GM23248 (cell line): ENCODE data around the gene DECR2. TPM values are rescaled to one million over a fixed set of nuclear protein-coding genes. Genes with fewer than 3 reads are reported as not detected.

ENCODE experiments used
- DNase-seq: peaks from one replicate; pipeline ENCODE4 v3.0.0-alpha.2; 2015
- H2AFZ ChIP-seq: fragments of 200-600 bp; sonication (generic); 2 replicates; pipeline ENCODE4 v1.6.1; 2016; ENCODE audit warnings: antibody characterized with exemption
- H3F3A ChIP-seq: fragments of 200-600 bp; sonication (generic); 2 replicates; pipeline ENCODE4 v1.6.1; 2016; ENCODE audit warnings: mild to moderate bottlenecking, antibody characterized with exemption, mixed run types; ENCODE audit not compliant: insufficient read depth
- H3K27ac ChIP-seq: fragments of 200-600 bp; sonication (generic); 2 replicates; pipeline ENCODE4 v1.5.1; 2016; ENCODE audit warnings: mild to moderate bottlenecking
- H3K27me3 ChIP-seq: fragments of 200-600 bp; sonication (generic); replicated peaks from 2 replicates; pipeline ENCODE4 v1.6.1; 2016; ENCODE audit warnings: mild to moderate bottlenecking; ENCODE audit not compliant: insufficient read depth
- H3K36me3 ChIP-seq: fragments of 200-600 bp; sonication (generic); 2 replicates; pipeline ENCODE4 v1.6.1; 2016; ENCODE audit warnings: low read depth, mild to moderate bottlenecking
- H3K4me1 ChIP-seq: fragments of 200-600 bp; sonication (generic); 2 replicates; pipeline ENCODE4 v1.6.1; 2016; ENCODE audit warnings: mild to moderate bottlenecking; ENCODE audit not compliant: insufficient read depth
- H3K4me2 ChIP-seq: fragments of 200-600 bp; sonication (generic); one replicate; pipeline ENCODE4 v1.6.1; 2016; ENCODE audit warnings: mild to moderate bottlenecking; ENCODE audit not compliant: unreplicated experiment
- H3K4me3 ChIP-seq: fragments of 200-600 bp; sonication (generic); 2 replicates; pipeline ENCODE4 v1.5.1; 2016; ENCODE audit warnings: mild to moderate bottlenecking
- H3K79me2 ChIP-seq: fragments of 200-600 bp; sonication (generic); 2 replicates; pipeline ENCODE4 v1.6.1; 2016; ENCODE audit warnings: mild to moderate bottlenecking; ENCODE audit not compliant: insufficient read depth
- H3K9ac ChIP-seq: fragments of 200-600 bp; sonication (generic); 2 replicates; pipeline ENCODE4 v1.6.1; 2016; ENCODE audit warnings: mild to moderate bottlenecking
- H3K9me2 ChIP-seq: fragments of 200-600 bp; sonication (generic); 2 replicates; pipeline ENCODE4 v1.6.1; 2016; ENCODE audit warnings: mixed run types, mild to moderate bottlenecking, moderate library complexity; ENCODE audit not compliant: insufficient read depth
- H3K9me3 ChIP-seq: fragments of 200-600 bp; sonication (generic); one replicate; pipeline ENCODE4 v1.6.1; 2017; ENCODE audit warnings: low read depth
- H4K20me1 ChIP-seq: fragments of 200-600 bp; sonication (generic); 2 replicates; pipeline ENCODE4 v1.6.0; 2016; ENCODE audit not compliant: insufficient read depth
- EZH2 ChIP-seq: fragments of 200-600 bp; sonication (generic); IDR thresholded peaks from 2 replicates; pipeline ENCODE4 v1.6.1; 2018; ENCODE audit warnings: antibody characterized with exemption, mild to moderate bottlenecking; ENCODE audit not compliant: insufficient read depth, poor library complexity, severe bottlenecking
- EZH2phosphoT487 ChIP-seq: fragments of 200-600 bp; sonication (generic); IDR thresholded peaks from 2 replicates; pipeline ENCODE4 v1.6.1; 2018; ENCODE audit warnings: antibody characterized with exemption, moderate library complexity, mild to moderate bottlenecking, low read depth; ENCODE audit not compliant: insufficient read depth
- WGBS, 2 experiments: methylation state at CpG; one replicate each; pipeline ENCODE4 v1.1.6; 2015 to 2017; ENCODE audit warnings: low lambda C conversion rate in 2 of 2, low coverage in 1 of 2; ENCODE audit errors: missing lambda C conversion rate in 2 of 2; 5-methylcytosine and 5-hydroxymethylcytosine counted together
- in situ Hi-C: fragments of 300-500 bp; cut with MboI; formaldehyde crosslinking; loops from 2 replicates; pipeline ENCODE4 v1.15.0; 2020
- polyA plus RNA-seq: library from polyadenylated mRNA; unstranded; fragments of >200 nt; fragmentation: Nextera tagmentation; extraction: Ambion mirVana; gene quantifications from 2 replicates; pipeline ENCODE4 v1.2.1, GENCODE V29; 2016
- total RNA-seq: library from RNA; depleted of rRNA; stranded (reverse); fragments of >200 nt; shearing (Covaris generic); gene quantifications from 2 replicates; pipeline ENCODE4 v1.2.3, GENCODE V29; 2014

The DECR2 gene
- total and polyA plus RNA-seq, 2 experiments from 2014 or later, result 7.8 to 26.1 TPM

DNA sequence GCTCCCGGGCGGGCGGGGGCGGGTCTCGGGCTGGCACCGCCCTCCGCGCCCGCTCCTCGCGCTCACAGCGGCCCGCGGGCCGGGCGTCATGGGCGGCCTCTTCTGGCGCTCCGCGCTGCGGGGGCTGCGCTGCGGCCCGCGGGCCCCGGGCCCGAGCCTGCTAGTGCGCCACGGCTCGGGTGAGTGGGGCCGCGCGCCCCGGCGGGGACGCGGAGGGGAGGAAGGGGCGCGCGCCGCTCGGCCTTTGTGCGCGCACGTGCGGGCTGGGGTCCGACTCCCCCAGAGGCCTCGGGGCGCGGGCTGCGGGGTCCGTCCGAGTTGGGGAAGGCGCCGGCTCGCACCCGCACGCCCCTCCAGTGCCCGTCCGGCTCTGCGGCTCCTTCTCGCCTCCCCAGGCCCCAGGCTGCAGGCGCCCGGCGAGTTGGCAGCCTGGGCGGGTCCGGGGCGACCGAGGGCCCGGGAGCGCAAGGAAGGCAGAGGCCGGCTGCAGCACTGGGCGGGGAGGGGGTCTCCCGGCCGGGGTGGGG, 4.5 kb upstream of the DECR2 start, which contains the start of gene NME4:
TSS of gene NME4 (plus strand) at position 65 of the 527 bp plus-strand sequence. CDS start at position 89, 24 bp downstream.
- Histone ChIP-seq H4K20me1 (no peaks in the 10 kb centered on the region), H3K9ac (peak within 1 kb of the TSS; percentile 84), H3K4me1 (peaks cover 9% of the 10 kb centered on the region; the same call in 1 of the 2 replicates), H3K27ac (peak within 1 kb of the TSS; percentile 83), H3K36me3 (no peaks in the 10 kb centered on the region), H3K4me3 (peak within 1 kb of the TSS; percentile 77), H3K4me2 (peak within 1 kb of the TSS; percentile 90), H3K27me3 (no peaks in the 10 kb centered on the region), H2AFZ (peak within 1 kb of the TSS; percentile 89), H3F3A (peaks cover 14% of the 10 kb centered on the region), H3K9me3 (no peaks in the 10 kb centered on the region), H3K79me2 (peaks cover 19% of the 10 kb centered on the region), H3K9me2 (no peaks in the 10 kb centered on the region)
- DNase-seq, result peak; percentile 77
- in situ Hi-C loops, result no loop called here
- TF ChIP-seq EZH2, result no peak
- 1% methylated on average over 27 to 45 of the region's 75 CpGs for WGBS, 2 experiments

GRCh38 chr16:397736-398332, 3.9 kb upstream of the DECR2 start:
- Histone ChIP-seq H3K79me2 (peaks cover 26% of the 10 kb centered on the region), H3K4me2 (peak overlapping the region; percentile 90), H3K4me3 (peak overlapping the region; percentile 64), H3K4me1 (peaks cover 9% of the 10 kb centered on the region; the same call in 1 of the 2 replicates), H3F3A (peaks cover 14% of the 10 kb centered on the region), H3K27ac (peak overlapping the region; percentile 65), H3K27me3 (no peaks in the 10 kb centered on the region), H4K20me1 (no peaks in the 10 kb centered on the region), H3K9me2 (no peaks in the 10 kb centered on the region), H2AFZ (no peak overlapping the region), H3K9ac (peak overlapping the region; percentile 75), H3K9me3 (no peaks in the 10 kb centered on the region), H3K36me3 (no peaks in the 10 kb centered on the region)
- DNase-seq, result peak; percentile 92
- in situ Hi-C loops, result no loop called here
- 17 to 30% methylated on average over 18 to 29 of the region's 29 CpGs for whole genome bisulfite sequencing, 2 experiments
- no peak for TF ChIP-seq EZH2phosphoT487
- TF ChIP-seq EZH2, result no peak

GRCh38 chr16:398561-399339, 2.9 kb upstream of the DECR2 start:
- peak overlapping the region; percentile 65; the same call in 1 of the 2 replicates for H3K27ac ChIP-seq
- no peaks in the 10 kb centered on the region for H4K20me1 ChIP-seq
- H3K9me3 ChIP-seq, result no peaks in the 10 kb centered on the region
- no peaks in the 10 kb centered on the region for H3K27me3 ChIP-seq
- TF ChIP-seq EZH2, result no peak
- no peak for TF ChIP-seq EZH2phosphoT487
- no peak overlapping the region for H3K4me2 ChIP-seq
- WGBS, 2 experiments, result 89 to 91% methylated on average over 10 to 24 of the region's 24 CpGs
- H3K79me2 ChIP-seq, result peaks cover 30% of the 10 kb centered on the region
- no peaks in the 10 kb centered on the region for H3K9me2 ChIP-seq
- H2AFZ ChIP-seq, result no peak overlapping the region
- H3F3A ChIP-seq, result peaks cover 14% of the 10 kb centered on the region
- no peak overlapping the region for H3K4me3 ChIP-seq
- in situ Hi-C loops, result no loop called here
- no peaks in the 10 kb centered on the region for H3K36me3 ChIP-seq
- no peak for DNase-seq
- peaks cover 9% of the 10 kb centered on the region; the same call in 1 of the 2 replicates for H3K4me1 ChIP-seq
- no peak overlapping the region for H3K9ac ChIP-seq

GRCh38 chr16:399340-400019, 2.2 kb upstream of the DECR2 start:
- no peak overlapping the region for H3K9ac ChIP-seq
- no peaks in the 10 kb centered on the region for H4K20me1 ChIP-seq
- in situ Hi-C loops, result no loop called here
- H3K4me2 ChIP-seq, result no peak overlapping the region
- 96 to 98% methylated on average over 21 to 22 of the region's 22 CpGs for WGBS, 2 experiments
- peaks cover 9% of the 10 kb centered on the region; the same call in 1 of the 2 replicates for H3K4me1 ChIP-seq
- H3K36me3 ChIP-seq, result no peaks in the 10 kb centered on the region
- no peak overlapping the region for H3K4me3 ChIP-seq
- peaks cover 14% of the 10 kb centered on the region for H3F3A ChIP-seq
- peaks cover 30% of the 10 kb centered on the region for H3K79me2 ChIP-seq
- H3K27ac ChIP-seq, result no peak overlapping the region
- no peaks in the 10 kb centered on the region for H3K27me3 ChIP-seq
- no peaks in the 10 kb centered on the region for H3K9me3 ChIP-seq
- H3K9me2 ChIP-seq, result no peaks in the 10 kb centered on the region
- DNase-seq, result no peak
- no peak overlapping the region for H2AFZ ChIP-seq
- TF ChIP-seq EZH2phosphoT487 (no peak), EZH2 (no peak)
